GM21825 (cell line): Measurements from ENCODE around the gene VAPA.
"Not testable (repeated sequence)": the region's sequence is repeated elsewhere in the genome, so short reads cannot be mapped to it uniquely, and the experiment has no call there.

Experiments used
- ATAC-seq: cut with Tn5 transposase; IDR thresholded peaks from one replicate; pipeline ENCODE4 v1.9.1; 2021; ENCODE audit warnings: mild to moderate bottlenecking, moderate library complexity; ENCODE audit not compliant: unreplicated experiment

Gene VAPA

DNA sequence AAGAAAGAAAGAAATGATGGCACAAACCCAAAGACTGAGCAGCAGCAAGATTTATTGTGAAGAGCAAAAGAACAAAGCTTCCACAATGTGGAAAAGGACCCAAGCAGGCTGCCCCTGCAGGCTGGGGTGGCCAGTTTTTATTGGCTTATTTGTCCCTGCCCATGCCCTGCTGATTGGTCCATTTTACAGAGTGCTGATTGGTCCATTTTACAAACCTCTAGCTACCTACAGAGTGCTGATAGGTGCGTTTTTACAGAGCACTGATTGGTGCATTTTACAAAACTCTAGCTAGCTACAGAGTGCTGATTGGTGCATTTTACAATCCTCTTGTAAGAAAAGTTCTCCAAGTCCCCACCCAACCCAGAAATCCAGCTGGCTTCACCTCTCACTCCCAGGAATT, 1.5 kb upstream of the VAPA start:
- not testable (repeated sequence) for ATAC-seq

DNA sequence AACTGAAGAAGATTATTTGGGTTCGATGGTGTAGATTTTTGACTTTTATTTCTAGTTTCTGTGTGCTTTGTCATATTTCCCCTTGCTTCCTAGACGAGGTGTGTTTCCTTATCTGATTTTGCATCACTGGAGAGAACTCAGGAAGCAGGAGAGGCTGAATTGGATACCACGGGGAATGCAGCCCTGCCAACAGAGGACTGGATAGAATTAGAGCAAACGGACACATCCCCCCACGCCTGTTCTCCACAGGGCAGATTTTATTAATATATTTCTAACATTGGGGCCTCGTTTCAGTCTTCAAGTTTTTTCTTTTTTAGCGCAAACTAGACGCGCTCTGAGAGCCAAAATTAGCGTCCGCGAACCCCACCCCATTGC, 678 bp upstream of the VAPA start:
- no peak for ATAC-seq

DNA sequence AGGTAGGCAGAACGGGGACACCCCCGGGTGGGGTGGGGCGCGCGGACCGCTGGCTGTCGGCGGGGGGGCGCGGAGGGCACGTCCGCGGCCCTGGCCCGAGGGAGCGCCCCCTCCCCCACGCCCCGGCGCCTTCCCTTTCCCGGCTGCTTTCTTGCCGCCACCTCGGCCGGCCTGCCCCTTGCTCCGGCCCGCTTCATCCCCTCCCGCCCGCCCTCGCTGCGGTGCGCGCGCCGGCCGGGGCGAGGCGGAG, 443 bp downstream of the VAPA start:
- no peak for ATAC-seq

DNA sequence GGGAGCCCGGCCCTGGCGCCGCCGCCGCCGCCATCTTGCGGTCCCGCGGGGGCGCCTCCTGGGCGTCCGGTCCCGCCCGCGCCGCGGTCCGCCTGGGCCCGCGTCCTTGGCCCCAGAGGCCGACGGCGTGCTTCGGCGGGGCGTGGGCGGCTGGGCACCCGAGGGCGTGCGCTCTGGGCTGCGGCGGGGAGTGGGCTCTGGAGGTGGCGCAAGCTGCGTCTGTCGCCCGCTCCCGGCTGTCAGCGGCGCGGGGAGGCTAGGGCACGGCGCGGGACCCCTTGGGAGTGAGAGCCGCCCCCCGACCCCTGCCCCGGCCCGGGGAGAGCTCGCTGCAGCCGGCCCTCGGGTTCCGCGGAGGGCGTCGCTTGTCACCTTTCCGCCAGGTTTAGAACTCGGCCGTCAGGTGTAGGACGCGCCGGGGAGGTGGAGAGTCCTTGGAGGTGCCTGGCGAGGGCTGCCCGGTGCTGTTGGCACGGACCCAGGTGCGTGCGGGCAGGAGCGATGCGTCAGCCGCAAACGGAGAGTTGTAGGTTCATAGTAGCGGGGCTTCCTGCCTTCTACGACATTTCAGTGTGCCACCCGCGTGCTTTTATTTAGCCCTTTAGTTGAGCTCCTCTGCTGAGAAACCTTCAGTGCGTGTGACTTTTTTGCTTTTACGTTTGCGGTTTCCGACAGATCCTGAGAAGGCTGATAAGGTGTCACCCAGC, 921 bp downstream of the VAPA start:
- ATAC-seq = peak; percentile 31

DNA sequence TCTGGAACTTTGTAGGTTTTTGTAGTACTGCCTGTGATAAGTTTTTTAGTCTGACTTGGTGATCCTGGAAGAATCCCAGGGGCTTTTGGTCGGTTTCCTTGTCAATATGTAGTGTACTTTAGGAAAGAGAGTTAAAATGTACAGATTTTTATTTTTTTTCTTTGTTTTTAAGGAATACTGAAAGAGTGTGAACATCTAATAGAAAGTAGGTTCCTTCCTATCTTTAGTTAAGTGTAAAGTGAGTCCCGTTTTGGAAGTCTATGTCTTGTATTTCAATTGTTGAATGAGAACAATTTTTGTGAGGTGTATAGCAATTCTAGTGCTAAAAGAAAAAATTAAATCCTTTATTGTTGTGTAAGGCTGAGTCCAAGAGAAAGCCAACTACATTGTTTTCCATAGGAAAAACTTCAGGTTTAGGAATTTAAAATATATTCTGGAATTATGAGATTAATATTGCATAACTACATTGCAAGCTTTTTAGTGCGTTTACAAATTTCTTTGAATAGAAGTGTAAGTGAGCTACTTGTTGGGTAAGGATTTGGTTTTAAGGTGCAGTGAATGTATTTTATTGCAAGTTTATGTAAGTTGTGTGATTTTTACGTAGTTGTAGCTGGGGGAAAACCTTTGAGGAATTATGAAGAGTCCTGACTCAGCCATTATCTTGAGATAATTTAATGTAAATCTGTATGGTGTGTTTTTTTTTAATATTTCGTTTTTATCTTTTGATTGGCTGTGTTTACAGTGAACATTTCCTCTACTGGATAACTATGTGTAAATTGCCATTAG, 1.7 kb downstream of the VAPA start:
- no peak for ATAC-seq

DNA sequence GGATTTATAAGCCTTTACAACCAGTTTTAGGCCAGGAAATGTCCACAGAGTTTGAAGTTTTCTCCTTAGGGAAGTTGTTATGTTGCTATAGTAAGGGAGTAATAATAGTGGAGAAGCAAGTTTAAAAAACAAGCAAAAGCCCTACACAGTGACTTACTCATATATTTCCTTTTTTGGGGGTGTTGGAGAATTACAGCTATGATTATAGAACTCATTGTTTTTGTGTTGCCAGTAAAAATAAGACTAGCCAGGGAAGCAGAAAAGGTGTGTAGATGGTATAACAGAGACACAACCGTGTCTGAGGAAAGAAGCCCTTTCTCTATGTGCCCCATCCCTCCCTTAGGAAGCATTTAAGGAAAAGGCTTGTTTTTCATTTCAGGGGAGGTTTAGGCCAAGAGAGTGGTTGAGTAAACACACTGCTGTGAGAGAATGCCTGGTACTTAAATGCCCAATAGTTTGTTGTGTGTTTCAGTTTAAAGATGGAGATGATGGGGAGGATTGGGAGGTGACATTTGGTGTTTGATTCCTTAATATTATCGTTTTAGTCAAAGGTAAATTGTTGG, 2.3 kb downstream of the VAPA start:
- ATAC-seq = no peak

DNA sequence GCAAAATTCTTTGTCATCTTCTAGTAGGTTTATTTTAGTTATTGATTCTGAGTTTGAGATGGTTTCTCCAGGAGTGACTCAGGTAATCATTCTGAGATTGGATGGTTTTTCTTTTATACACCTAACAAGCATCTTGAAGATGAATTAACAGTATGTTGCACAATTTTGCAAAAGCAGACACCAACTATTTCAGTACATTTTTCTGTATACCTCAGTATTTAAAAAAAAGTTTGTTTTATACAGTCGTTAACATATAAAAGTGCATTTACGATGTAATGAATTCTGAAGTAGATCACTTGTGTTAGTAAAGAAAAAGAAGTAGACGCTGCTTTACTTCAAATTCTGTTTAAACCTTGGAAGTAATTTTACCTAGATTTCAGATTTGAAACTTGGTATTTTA, 3.0 kb downstream of the VAPA start:
- ATAC-seq = no peak

DNA sequence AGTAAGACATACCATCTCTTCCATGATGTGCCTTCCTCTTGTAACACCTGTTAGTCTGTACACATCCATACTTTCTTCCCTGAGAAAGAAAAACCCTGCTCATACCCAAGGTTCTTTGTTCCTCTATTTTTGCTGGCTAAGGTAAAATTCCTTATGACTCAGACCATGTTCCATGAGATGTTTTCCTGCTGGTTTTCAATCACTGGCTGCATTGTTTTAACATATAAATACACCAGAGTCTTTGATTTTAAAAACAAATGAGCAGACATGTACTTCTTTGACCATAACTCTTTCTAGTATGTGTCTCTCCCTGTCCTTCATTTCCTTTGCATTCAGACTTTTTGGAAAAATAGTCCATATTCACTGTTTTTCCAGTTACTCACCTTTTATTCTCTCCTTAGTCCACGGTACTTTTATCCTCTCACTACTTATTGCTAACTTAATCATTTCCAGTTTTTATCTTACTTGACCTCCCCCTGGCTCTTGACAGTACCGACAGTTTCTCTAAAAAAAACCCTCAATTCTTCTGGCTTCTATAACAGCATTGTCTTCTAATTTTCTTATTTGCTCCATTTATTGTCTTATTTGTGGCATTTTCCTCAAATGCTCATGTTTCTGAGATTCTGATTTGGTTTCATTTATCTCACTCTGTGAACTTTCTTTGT, 4.3 kb downstream of the VAPA start:
- ATAC-seq = no peak

DNA sequence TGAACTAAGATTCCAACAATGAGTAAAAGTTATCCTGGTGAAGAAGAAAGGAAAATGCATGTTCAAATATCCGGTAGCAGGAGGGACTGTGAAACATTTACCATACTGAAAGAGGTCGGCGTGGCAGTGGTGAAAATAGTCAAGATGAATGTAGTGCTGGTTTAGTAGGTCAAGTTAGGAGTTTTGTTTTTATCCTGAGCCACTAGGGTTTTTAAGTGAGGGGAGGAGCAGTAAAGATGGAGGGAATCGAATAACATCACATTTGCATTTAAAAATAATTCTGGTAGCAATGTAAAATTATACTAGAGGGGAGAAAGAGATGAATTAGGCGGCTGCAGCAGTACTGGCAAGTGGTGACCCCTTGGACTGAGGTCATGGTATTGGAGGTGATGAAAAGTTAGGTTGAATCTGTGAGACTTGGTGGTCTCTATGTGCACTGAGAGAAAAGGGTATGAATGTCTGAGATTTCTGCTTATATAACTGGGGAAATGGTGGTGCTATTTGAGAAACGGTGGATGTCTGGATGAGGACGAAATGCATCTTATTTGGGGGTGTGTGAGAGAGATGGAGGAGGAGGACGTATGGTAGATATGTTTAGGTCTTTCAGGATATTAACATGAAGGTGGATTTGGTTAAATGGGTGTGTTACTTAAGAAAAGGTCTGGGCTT, 5.9 kb downstream of the VAPA start:
- no peak for ATAC-seq

DNA sequence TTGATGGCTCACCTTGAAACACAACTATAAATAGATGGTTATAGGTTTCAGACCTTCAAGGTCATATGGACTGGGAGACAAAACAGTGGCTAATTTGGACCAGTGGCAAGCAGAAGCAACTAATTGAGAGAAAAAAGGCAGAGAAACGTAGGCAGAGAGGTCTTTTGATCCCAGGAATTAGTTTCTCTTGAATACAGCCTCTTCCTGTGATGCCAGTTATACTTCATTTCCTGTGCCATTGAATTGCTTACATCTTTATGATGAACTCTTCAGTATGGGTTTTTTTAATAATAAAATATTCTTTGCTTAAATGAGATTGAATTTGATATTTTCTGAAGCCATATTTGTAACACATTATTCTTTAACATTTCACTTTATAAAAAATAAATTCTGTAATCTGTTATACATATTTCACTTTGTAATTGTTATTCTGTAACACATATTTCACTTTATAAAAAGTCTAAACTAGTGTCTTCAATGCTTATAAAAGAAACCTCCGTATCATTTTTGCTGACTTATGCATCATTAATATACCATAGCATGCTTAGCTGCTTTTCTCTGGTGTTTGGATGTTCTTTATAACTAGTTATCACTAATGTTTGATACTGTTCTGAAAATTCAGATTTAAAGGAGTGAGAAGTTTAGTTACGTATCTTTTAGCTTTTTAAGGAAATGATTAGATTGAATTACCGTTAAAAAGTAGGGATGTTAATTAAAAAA, 8.9 kb downstream of the VAPA start:
- no peak for ATAC-seq

DNA sequence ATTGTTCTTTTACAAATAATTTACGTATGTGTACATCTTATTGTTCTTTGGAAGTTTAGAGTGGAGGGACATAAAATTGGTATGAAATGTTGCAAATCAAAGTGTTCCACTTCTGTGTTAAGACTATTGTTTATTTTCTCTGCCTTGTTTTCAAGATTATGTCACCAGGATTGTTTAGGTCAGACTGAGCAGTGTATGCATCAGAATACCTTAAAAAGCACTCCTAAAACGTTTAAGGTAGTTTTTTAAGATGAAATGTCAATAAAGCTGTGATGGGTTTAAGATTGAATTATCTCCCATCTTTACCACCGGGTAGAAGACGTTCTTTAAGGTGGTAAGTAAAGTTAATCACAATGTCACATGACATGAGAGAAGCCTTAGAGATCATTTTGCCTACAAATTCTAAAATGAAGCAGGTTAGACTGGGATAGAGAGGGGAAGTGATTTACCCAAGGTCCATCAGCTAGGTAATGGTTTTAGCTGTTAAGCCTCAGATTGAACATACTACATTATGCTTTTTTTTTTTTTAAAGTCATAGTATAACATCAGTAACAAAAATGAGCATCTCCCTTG, 10.6 kb downstream of the VAPA start:
- ATAC-seq = no peak

DNA sequence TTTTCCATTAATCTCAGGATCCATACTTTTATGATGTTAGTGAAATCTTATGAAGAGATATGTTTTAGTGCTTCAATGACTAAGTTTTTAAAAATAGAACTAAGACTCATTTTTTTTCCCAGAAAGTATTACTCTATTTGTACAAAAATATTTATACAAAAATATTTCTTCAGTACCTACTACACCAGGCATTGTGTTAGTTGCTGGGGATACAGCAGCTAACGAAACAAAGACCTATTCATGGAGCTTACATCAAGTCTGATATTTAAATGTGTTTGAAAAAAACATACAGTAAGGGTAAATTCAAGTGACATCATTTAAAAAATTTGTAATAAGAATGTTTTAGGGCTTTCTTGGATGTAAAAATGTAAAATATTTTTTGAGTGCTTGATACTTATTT, 11.6 kb downstream of the VAPA start:
- no peak for ATAC-seq

DNA sequence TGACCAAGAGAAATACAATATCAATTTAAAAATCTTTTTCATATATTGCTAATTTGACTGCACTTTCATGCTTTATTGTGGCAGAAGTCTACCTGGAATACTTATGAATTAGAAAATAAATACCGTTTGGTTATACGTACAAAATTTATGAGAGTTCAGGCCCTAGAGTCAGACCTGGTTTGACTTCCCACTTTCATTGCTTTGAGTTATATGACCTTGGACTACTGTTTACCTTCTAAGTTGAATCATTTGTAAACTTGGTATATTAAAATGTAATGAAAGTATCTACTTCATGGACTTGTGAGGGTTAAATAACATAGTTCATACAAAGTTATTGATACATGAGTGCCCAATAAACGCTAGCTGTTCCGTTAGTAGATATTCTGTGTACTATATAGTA, 12.0 kb downstream of the VAPA start:
- no peak for ATAC-seq

DNA sequence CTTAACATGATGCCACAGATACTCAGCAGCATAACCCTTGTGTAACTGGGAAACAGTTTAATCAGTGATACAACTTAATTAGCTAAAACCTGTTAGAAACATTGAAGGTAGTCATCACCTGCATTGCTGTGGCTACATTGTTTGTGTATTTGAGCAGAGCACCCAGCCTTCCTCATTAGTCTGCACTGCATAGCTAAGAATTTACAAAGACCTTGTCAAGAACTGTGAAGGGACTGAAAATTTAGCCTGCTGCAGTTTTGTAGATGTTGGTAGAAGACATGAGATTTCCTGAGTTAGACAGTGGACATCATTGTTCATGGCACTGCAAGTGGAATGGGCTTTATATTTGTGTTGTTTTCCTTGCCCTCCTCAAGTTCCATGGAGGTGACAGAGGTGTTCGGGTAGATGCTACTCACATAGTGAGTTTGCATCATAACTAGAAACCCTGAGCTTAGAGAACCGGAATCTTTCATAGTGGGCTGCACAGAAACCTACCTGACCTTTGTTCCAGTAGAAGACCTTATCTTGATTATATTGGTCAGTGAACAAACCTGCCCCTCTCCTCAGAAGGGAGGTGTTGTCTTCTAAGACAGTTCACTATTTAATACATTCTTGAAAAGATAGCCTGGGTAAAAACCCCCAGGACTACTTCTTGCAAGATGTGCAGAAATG, 12.5 kb downstream of the VAPA start:
- no peak for ATAC-seq

DNA sequence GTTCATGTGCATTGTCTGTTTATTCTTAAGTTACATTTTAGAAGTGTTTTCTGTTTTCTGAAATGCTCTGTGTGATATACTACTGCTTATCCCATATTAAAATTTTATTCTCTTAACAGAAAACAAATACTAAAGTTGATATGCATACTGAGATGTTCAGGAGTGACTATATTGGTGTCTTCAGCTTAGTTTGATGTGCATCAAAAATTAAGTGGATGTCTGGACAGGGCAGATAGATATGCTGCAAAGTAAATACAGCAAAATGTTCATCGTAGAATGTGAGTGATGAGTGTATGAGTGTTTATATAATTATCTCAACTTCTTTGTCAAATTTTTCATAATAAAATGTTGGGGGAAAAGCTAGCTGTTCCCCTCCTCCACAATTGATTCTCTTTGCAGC, 13.2 kb downstream of the VAPA start:
- ATAC-seq = no peak

DNA sequence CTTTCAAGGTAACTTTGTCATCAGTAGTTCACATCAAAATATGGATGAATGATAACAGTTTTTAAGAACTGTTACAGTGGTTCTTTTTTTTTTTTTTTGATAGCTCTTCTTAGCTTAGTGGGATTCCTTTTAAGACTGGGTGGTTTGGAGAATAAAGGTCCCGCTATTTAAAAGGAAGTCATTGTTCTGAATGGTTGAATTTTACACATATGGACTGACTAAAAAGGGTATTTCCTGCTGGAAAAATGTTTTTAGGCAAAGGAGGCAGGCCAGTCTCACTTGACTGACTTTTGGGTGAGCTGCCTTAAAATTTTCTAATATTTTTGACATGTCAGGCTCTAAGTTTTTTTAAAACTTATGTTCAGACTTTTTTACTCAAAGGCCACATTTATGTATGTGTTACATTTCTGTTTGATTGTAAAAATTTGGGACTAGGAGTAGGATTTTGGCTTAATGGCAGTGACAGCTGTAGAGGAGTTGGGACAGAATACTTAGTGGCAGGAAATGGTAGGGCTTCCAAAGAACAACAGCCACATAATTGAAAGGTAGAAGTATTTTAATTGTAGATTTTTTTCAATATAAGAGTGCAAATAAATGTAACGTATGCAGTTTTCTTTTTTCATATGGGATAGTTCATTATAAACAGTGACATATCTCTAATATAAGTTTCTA, 13.7 kb downstream of the VAPA start:
- ATAC-seq = no peak

DNA sequence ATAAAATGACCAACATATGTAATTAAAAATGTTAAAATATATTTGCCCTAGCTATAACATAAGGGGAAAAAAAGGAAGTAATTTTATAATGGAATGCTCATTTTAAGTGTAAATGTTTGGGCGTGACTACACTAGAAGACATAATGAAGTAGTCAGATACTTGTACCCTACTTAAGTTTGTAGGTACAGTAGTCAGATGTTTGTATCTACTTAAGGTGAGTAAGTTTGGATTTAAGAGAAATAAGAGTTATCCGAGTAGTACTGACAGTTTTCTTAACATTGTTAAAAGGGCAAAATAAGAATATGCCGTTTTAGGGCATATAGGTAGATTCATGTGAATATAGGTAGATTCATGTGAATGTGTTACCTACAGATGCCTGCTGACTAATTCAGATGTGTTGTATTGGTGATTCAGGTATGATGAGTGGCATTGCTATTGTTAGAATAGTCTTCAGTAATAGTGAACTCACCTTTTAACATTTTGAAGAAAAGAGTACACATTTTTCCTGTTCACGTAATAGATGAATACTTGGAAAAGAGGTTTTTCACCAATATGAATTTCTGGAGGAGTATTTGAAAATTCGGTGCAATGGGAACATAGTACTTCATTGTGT, 14.9 kb downstream of the VAPA start:
- no peak for ATAC-seq

DNA sequence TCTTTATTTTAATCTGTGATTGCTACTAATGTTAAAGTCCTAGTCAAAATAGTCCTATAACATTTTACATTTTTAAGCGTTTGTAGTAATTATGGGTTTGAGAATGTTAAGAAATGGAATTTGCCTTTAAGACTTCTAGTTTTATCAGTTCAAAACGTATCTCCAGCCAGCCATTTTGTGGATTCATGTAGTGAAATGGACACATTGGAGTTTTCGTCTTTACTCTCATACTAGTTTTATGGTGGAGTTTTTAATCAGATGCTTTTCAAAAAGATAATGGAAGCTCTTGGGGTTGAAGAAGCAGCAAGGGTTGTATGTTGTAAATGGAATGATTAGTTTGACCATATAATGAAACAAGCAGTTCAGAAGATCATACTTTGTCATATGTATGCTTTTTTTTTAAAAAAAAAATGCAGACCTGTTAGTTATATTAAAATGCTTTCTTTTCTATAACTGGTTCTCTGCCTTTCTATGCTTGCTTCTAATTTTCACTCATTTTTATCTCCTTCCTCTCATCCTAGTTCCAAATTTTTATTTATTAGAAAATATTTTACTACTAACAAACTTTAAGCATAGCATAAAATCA, 16.6 kb downstream of the VAPA start:
- ATAC-seq = no peak

DNA sequence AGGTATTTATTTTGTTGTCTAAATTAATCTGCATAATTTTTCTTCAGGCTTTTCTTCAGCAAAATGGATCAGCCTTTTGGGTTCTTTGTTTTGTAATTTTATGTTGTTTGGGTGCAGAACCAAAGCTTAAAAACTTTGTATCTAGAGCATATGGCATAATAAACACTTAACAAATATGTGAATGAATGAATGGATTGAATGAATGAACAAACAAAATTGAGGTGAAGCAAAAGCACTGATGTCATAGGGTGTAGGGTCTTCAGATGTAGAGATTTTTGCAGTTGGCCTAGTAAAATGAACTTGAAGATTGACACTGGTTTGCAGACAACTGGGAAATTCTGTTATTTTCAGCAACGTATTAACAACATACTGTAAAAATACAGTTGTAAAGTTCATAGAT, 17.3 kb downstream of the VAPA start:
- ATAC-seq = no peak
